Neural cell (in vitro differentiated cells): ENCODE data around the gene FAS.

Experiments
- POLR2AphosphoS5 ChIP-seq: IDR thresholded peaks from 2 replicates; pipeline ENCODE4 v1.6.1; 2012
- TF ChIP-seq, protein P1 (sequence below): fragments of 450-650 bp; IDR thresholded peaks from 2 replicates; pipeline ENCODE4 v1.5.1; 2014; ENCODE audit warnings: antibody characterized with exemption, mild to moderate bottlenecking, moderate library complexity; ENCODE audit not compliant: poor library complexity, severe bottlenecking

DNA sequence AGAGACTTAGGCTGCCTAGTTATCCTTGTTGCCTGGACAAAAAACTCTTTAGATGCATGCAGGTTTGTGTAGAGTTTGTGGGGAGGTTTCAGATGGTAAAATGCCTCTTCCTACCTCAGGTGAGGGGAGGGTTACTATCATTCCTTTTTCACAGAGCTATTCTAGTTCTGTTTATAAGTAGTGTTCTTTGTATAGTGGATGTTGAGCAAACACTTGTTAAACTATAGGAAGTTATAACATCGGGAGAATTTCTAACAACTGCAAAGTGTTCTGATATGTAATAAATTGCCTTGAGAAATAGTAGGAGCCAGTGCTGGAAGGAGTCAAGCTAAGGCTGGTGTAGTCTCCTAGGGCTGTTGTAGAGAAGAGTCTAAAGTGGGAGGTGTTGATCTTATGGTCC, 6.7 kb upstream of the FAS start:
- no peak for TF ChIP-seq POLR2AphosphoS5
- TF ChIP-seq, protein P1, sequence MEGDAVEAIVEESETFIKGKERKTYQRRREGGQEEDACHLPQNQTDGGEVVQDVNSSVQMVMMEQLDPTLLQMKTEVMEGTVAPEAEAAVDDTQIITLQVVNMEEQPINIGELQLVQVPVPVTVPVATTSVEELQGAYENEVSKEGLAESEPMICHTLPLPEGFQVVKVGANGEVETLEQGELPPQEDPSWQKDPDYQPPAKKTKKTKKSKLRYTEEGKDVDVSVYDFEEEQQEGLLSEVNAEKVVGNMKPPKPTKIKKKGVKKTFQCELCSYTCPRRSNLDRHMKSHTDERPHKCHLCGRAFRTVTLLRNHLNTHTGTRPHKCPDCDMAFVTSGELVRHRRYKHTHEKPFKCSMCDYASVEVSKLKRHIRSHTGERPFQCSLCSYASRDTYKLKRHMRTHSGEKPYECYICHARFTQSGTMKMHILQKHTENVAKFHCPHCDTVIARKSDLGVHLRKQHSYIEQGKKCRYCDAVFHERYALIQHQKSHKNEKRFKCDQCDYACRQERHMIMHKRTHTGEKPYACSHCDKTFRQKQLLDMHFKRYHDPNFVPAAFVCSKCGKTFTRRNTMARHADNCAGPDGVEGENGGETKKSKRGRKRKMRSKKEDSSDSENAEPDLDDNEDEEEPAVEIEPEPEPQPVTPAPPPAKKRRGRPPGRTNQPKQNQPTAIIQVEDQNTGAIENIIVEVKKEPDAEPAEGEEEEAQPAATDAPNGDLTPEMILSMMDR = no peak
